Tongue (tissue), 2 donors: Measurements from ENCODE around the gene TCF7L1. TPM values are rescaled to one million over a fixed set of nuclear protein-coding genes. Genes with fewer than 3 reads are reported as not detected.

ENCODE experiments used
- DNase-seq: peaks from one replicate; pipeline ENCODE4 v3.0.0-alpha.2; 2015
- total RNA-seq: library from RNA; depleted of rRNA; stranded (reverse); fragments of >200 nt; gene quantifications from one replicate; pipeline ENCODE4 v1.2.3, GENCODE V29; 2014

TCF7L1 gene
- total RNA-seq, 1 donor from 2014 or later, result 11.1 TPM

DNA sequence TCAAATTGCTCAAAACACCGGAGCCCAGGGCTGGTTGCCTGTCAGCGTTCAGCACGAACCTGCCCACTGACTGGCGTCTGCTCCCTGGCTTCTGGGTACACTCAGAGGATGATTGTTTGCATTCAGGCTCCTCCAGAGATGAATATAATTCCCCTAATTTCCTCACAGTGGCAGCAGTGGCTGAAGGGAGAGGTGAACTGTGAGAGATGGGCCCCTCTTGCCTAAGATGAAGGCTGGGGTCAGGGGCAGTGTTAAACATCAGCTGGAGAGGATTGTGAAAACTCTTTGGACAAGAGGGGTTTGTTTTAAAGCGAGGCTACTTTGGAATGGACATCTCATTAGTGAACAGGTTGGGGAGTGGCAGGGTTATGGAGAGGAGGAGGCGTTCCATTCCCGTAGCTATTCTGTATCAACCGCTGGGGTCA lies 31.0 kb downstream of the TCF7L1 start:
- peak; percentile 44 for DNase-seq

DNA sequence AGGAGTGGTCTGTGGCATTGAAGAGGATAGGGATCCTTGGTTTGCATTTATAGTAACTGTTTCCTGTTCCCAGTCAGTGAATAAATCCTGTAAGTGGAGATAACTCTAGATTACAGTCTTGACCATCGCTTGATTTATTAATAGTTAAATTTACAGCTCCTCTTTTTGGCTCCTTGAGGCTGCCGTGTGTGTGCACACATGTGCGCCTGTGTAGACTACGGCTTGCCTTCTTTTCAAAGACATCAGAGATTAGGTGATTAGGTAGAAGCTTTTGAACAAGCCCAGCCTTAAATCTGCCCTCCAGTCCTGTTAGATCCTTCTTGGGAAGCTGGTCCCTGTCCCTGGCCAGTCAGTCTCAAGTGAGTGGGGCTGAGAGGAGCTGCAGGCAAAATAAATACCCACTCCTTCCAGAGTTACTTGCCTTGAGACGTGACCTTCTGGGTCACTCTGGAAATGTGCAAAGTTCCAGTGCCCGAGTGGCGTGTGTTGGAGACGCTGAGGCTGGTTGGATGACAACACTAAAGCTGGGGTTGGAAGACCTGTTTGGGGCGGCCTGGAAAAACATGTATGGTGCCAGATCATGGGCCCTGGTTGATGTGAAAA lies 32.0 kb downstream of the TCF7L1 start:
- no peak for DNase-seq

- DNase-seq, result no peak
Measured at GRCh38 chr2:85166021-85166420, 32.8 kb downstream of the TCF7L1 start.

DNA sequence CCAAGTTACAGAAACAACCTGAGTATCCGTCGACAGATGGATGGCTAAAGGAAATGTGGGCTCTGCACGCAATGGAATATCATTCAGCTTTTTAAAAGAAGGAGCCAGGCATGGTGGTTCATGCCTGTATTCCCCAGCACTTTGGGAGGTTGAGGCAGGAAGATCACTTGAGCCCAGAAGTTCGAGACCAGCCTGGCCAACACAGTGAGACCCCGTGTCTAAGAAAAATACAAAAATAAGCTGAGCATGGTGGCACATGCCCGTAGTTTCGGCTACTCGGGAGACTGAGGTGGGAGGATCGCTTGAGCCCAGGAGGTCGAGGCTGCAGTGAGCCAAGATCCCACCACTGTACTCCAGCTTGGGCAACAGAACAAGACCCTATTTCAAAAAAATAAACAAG lies 34.3 kb downstream of the TCF7L1 start:
- no peak for DNase-seq

DNA sequence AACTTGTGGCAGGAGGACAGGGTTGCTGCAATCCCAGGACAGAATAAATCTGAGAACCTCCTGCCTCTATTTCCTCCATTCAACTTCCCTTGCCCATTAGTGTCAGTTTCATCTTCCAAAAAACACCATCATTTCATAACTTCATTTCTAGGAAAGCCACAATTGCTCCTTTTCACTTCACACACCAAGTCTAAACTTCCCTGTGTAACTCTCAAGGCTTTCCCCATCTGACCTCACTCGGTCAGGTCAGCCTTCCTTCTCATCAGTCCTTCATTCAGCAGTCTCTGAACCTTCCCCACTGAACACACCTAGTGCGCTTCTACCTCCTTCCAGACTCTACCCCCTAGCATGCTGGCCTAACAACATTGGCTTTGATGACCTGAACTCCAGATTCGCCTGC lies 35.8 kb downstream of the TCF7L1 start:
- DNase-seq, result no peak

GRCh38 chr2:85169581-85169980 lies 36.4 kb downstream of the TCF7L1 start:
- DNase-seq, result no peak

DNA sequence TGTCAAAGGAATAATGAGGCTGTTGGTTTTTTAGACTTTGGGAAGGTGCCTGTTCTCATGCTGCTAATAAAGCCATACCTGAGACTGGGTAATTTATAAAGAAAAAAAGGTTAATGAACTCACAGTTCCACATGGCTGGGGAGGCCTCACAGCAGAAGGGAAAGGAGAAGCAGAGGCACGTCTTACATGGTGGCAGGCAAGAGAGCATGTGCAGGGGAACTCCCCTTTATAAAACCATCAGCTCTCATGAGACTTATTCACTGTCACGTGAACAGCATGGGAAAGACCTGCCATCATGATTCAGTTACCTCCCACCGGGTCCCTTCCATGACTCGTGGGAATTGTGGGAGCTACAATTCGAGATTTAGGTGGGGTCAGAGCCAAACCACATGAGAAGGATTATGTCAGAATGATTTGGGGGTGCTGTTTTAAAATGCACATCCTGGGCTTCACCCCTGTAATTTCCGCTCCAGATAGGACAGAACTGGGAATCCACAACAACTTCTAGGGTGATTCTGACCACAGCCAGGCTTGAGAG lies 37.8 kb downstream of the TCF7L1 start:
- no peak for DNase-seq

GRCh38 chr2:85171916-85172315 lies 38.7 kb downstream of the TCF7L1 start:
- DNase-seq, result no peak

DNA sequence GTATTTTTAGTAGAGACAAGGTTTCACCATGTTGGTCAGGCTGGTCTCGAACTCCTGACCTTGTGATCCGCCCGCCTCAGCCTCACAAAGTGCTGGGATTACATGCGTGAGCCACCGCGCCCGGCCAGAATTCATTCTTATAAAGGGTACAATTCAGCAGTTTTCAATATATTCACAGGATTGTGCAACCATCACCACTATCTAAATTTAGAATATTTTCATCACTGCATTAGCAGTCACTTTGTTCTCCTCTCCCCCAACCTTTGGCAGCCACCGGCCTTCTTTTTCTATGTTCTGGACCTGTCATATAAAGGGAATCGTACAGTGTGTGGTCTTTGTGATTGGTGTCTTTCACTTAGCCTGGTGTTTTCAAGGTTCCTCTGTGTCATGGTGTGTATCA lies 40.7 kb downstream of the TCF7L1 start:
- DNase-seq, result no peak

DNA sequence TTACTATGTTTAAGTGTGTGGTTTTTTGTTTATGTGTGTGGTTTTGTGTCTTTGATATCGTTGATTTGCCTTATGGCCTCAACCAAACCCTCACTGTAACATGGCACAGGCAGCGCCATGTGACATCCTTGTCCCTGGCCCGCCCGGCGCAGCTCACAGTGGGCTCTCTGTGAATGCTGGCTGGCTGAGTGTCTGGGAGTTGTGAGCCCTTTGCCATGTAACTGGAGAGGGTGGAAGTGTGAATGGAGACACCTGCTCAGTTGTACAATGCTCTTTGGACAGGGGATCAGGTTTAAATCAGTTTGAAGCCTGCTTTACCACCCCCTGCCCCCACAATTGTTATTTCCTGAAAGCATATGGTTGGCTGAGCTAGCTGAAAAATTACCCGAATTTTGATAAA lies 41.8 kb downstream of the TCF7L1 start:
- peak; percentile 76 for DNase-seq

GRCh38 chr2:85175369-85176299 lies 42.4 kb downstream of the TCF7L1 start:
- DNase-seq, result peak; percentile 81

- DNase-seq, result no peak
Measured at GRCh38 chr2:85177031-85177824, 44.0 kb downstream of the TCF7L1 start.

DNA sequence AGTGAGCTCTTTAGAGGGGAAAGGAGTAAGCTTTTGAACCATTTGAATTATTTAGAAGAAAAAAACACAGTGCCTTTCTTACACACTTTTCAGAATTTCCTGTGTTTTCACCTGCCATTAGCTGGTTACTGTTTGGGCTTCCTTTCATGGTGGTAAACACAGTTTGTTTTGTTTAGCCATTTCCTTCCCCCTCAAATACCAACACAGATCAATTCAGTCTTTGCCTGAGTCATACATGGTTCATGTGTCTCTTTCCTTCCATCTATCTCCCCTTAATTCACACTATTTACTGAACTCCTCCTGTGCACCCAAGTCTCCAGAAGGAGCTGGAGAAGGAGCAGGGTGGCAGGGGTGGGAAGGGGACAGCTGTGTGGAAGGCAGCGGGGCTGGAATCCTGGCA lies 45.0 kb downstream of the TCF7L1 start:
- no peak for DNase-seq

DNA sequence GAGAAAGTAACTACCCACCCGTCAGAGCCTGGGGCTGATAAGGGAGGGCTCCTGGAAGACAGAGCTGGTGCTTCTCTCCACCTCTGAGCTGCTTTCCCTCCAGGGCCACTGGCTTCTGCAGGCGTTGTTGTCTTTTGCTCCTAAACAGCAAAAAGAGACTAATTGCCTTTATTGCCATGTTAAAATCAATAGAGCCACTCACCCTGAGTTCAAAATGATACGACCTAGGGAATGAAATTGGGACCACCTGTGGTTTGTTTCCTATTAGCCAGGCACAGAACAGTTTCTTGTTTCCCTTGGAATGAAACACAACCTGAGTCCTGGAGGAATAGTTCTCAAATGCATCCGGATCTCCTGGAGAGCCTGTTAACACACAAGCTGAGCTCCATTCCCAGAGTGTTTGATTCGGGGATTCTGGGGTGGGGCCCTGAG lies 45.8 kb downstream of the TCF7L1 start:
- DNase-seq, result no peak

GRCh38 chr2:85179541-85179940 lies 46.3 kb downstream of the TCF7L1 start:
- DNase-seq, result peak; percentile 50

- DNase-seq, result peak; percentile 28
Measured at GRCh38 chr2:85180322-85181133, 47.3 kb downstream of the TCF7L1 start.

DNA sequence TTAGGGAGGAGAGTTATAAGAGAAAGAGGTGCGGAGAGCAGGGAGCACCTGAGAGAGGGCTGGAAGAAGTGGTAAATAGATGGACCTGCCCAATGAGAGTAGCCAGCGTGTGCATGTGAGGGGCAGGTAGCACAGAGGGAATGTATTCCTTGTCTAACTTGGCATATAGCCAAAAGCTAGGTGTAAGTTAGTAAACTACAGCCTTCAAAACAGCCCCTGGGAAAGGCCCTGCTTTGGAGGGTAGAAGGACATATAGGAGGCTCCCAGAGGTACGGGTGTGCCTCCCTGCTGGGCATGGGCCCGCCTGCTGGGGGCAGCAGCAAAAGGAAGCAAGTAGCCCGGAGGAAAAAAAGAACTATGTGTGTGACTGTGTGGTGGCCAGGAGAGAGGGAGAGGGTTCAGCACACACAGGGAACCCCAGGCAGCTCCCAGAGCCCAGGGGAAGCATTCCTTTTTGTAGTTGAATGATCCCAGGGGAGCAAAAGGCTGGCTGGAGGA lies 48.0 kb downstream of the TCF7L1 start:
- DNase-seq, result no peak

- DNase-seq, result peak; percentile 71
Measured at GRCh38 chr2:85181844-85182456, 48.8 kb downstream of the TCF7L1 start.

GRCh38 chr2:85183076-85183475 lies 49.9 kb downstream of the TCF7L1 start:
- no peak for DNase-seq

DNA sequence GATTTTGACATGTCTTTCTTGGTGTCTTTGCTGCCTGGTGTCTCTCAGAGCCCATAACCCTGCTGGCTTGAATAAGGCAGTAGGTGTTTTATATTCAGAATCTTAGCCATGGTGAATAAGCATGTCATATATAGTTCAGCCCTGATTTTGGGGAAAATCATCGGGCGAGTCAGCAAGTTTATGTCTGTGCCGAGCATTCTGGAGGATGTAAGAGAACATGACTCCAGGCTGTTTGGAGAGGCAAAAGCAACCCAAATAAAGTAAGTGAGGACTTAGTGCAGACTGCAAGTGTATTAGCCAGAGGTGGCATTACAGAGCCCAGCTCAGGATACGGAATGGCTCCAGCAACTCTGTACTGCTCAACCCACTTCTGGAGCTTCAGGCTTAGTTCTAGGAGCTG lies 50.3 kb downstream of the TCF7L1 start:
- no peak for DNase-seq

- DNase-seq, result no peak
Measured at GRCh38 chr2:85184231-85184630, 51.0 kb downstream of the TCF7L1 start.
